HFFc6 (cell line): ENCODE measurements around the gene PLEKHD1. TPM values are rescaled to one million over a fixed set of nuclear protein-coding genes. Genes with fewer than 3 reads are reported as not detected.
A peak's percentile ranks its signal among the peaks of the same experiment; 100 is the strongest.
"Not testable (repeated sequence)": the region's sequence is repeated elsewhere in the genome, so short reads cannot be mapped to it uniquely, and the experiment has no call there.

Experiments used
- DNase-seq: peaks from one replicate; pipeline ENCODE4 v3.0.0-alpha.2; 2018
- H3K27ac Mint-ChIP-seq: 2 replicates; pipeline ENCODE4 v1.8.0; 2020; ENCODE audit warnings: mild to moderate bottlenecking, mixed read lengths
- H3K27me3 Mint-ChIP-seq: 2 replicates; pipeline ENCODE4 v1.8.0; 2021; ENCODE audit warnings: mild to moderate bottlenecking, moderate library complexity, mixed read lengths; ENCODE audit not compliant: insufficient read depth
- H3K36me3 Mint-ChIP-seq: 2 replicates; pipeline ENCODE4 v1.8.0; 2021; ENCODE audit warnings: low read depth, mixed read lengths
- H3K4me1 Mint-ChIP-seq: 2 replicates; pipeline ENCODE4 v1.8.0; 2020; ENCODE audit warnings: low read depth, mixed read lengths
- H3K4me3 Mint-ChIP-seq: 2 replicates; pipeline ENCODE4 v1.8.0; 2020; ENCODE audit warnings: mild to moderate bottlenecking, moderate library complexity, mixed read lengths
- H3K9me3 Mint-ChIP-seq: 2 replicates; pipeline ENCODE4 v1.8.0; 2020; ENCODE audit warnings: mild to moderate bottlenecking, mixed read lengths
- total RNA-seq, 6 experiments: library from RNA; stranded (reverse); fragmentation: NEBNext Ultra II Directional; extraction: Animal tissue kit (Norgen Biotek cat#: 25700); gene quantifications; 2 replicates in 1 of 6; 3 replicates in 5 of 6; pipeline ENCODE4 v1.2.3, GENCODE V29; 2021
- TF ChIP-seq, protein P1 (sequence below): fragments of 200-600 bp; sonication (generic); IDR thresholded peaks from 2 replicates; pipeline ENCODE4 v1.5.0; 2021; ENCODE audit warnings: antibody characterized with exemption, mild to moderate bottlenecking

Gene PLEKHD1
- total RNA-seq, 6 experiments from 2014 or later, result 0.06 TPM; not detected in 5

GRCh38 chr14:69473946-69474345 is 10.6 kb upstream of the PLEKHD1 start:
- H3K9me3 Mint-ChIP-seq, result no peaks in the 10 kb centered on the region
- no peak for DNase-seq
- no peak overlapping the region for H3K4me3 Mint-ChIP-seq

DNA sequence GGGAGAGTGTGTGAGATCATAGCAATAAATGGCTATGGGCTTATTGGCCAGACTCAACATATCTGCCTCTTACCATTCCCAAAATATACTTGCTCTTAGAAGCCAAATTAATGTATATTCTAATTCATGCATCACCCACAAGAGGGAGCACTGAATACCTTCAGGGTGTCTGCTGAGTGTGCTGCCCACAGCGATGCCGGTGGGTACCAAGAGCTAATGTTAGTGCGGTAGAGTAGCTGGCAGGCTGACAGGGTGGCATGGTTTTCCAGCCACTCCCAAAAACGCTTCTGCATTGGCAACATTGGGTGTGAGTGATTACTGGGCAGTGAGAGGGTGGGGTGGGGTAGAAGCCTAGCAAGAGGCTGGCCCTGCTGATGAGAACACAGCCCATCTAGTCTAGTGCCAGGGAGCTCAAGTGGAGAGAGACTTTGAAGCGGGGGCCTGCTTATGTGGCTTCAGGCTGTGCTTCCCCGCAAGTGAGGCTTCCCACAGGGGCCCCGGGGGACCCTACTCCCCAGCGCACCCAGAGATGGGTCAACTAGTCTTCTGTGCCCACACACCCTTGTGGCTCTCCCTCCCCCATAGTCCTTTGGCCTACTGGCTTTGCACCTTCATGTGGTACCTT is 9.2 kb upstream of the PLEKHD1 start:
- Mint-ChIP-seq H3K27me3 (peaks cover 9% of the 10 kb centered on the region), H3K36me3 (no peaks in the 10 kb centered on the region), H3K4me3 (no peak overlapping the region), H3K27ac (no peak overlapping the region), H3K9me3 (no peaks in the 10 kb centered on the region), H3K4me1 (peaks cover 5% of the 10 kb centered on the region; the same call in 1 of the 2 replicates)
- TF ChIP-seq, protein P1, sequence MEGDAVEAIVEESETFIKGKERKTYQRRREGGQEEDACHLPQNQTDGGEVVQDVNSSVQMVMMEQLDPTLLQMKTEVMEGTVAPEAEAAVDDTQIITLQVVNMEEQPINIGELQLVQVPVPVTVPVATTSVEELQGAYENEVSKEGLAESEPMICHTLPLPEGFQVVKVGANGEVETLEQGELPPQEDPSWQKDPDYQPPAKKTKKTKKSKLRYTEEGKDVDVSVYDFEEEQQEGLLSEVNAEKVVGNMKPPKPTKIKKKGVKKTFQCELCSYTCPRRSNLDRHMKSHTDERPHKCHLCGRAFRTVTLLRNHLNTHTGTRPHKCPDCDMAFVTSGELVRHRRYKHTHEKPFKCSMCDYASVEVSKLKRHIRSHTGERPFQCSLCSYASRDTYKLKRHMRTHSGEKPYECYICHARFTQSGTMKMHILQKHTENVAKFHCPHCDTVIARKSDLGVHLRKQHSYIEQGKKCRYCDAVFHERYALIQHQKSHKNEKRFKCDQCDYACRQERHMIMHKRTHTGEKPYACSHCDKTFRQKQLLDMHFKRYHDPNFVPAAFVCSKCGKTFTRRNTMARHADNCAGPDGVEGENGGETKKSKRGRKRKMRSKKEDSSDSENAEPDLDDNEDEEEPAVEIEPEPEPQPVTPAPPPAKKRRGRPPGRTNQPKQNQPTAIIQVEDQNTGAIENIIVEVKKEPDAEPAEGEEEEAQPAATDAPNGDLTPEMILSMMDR, result peak; percentile 72
- no peak for DNase-seq

More at GRCh38 chr14:69473946-69474345, 10.6 kb upstream of the PLEKHD1 start:
- peaks cover 7% of the 10 kb centered on the region for H3K27me3 Mint-ChIP-seq
- H3K36me3 Mint-ChIP-seq, result no peaks in the 10 kb centered on the region
- TF ChIP-seq, protein P1, result no peak
- peaks cover 5% of the 10 kb centered on the region; the same call in 1 of the 2 replicates for H3K4me1 Mint-ChIP-seq
- H3K27ac Mint-ChIP-seq, result no peak overlapping the region

DNA sequence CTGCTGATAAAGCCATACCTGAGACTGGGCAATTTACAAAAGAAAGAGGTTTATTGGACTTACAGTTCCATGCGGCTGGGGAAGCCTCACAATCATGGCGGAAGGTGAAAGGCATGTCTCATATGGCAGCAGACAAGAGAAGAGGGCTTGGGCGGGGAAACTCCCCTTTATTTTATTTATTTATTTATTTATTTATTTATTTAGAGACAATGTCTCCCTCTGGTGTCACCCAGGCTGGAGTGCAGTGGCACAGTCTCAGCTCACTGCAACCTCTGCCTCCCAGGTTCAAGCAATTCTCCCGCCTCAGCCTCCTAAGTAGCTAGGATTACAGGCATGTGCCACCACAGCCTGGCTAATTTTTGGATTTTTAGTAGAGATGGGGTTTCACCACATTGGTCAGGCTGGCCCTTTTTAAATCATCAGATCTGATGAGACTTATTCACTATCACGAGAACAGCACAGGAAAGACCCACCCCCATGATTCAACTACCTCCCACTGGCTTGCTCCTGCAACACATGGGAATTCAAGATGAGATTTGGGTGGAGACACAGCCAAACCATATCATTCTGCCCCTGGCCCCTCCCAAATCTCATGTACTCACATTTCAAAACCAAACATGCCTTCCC is 7.6 kb upstream of the PLEKHD1 start:
- not testable (repeated sequence) for H3K4me3 Mint-ChIP-seq, H3K27me3 Mint-ChIP-seq, H3K9me3 Mint-ChIP-seq, H3K27ac Mint-ChIP-seq, H3K4me1 Mint-ChIP-seq, DNase-seq, H3K36me3 Mint-ChIP-seq
- TF ChIP-seq, protein P1, result peak; percentile 60; the same call in 1 of the 2 replicates

DNA sequence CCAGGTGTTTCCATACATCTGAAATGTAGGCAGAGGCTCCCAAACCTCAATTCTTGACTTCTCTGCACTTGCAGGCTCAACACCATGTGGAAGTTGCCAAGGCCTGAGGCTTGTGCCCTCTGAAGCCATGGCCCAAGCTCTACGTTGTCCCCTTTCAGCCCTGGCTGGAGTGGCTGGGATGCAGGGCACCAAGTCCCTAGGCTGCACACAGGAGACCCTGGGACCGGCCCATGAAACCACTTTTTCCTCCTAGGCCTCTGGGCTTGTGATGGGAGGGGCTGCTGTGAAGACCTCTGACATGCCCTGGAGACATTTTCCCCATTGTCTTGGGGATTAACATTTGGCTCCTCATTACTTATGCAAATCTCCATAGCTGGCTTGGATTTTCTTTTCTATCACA is 6.5 kb upstream of the PLEKHD1 start:
- H3K27ac Mint-ChIP-seq, H3K36me3 Mint-ChIP-seq, H3K4me3 Mint-ChIP-seq, DNase-seq, H3K4me1 Mint-ChIP-seq, H3K9me3 Mint-ChIP-seq: not testable (repeated sequence)
- H3K27me3 Mint-ChIP-seq, result peaks cover 20% of the 10 kb centered on the region

GRCh38 chr14:69479696-69480095 is 4.8 kb upstream of the PLEKHD1 start:
- TF ChIP-seq, protein P1, result no peak
- Mint-ChIP-seq H3K9me3 (no peaks in the 10 kb centered on the region), H3K27me3 (peaks cover 29% of the 10 kb centered on the region), H3K4me3 (no peak overlapping the region), H3K36me3 (no peaks in the 10 kb centered on the region), H3K4me1 (no peaks in the 10 kb centered on the region), H3K27ac (no peak overlapping the region)
- DNase-seq, result no peak

DNA sequence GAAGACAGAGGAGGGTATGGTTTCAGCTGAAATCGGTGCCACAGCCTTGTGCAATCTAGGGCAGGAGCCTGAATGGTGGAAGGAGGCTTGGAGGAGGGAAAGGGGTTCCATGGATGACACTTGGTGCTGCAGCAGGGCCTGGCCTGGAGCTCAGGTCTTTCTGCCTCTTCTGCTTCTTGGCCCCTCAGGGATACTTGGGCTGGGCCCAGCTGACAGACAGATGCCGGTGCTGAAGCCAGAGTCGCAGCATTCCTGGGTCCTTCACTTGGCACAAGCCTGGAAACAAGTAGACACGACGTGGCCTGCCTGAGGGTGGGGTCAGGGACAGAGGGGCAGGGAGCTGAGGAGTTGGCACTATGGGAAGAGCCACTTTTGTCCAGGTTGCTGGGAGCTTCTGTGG is 4.4 kb upstream of the PLEKHD1 start:
- Mint-ChIP-seq H3K4me3 (no peak overlapping the region), H3K27ac (no peak overlapping the region), H3K36me3 (no peaks in the 10 kb centered on the region), H3K27me3 (peaks cover 30% of the 10 kb centered on the region), H3K4me1 (no peaks in the 10 kb centered on the region), H3K9me3 (no peaks in the 10 kb centered on the region)
- no peak for DNase-seq
- TF ChIP-seq, protein P1, result no peak
